IMR-90 (cell line): ENCODE results near the gene NGEF. TPM values are rescaled to one million over a fixed set of nuclear protein-coding genes. Genes with fewer than 3 reads are reported as not detected.

Source experiments
- ATAC-seq: fragments of 200-7000 bp; cut with Tn5 transposase; 2 replicates; pipeline ENCODE4 v1.9.1; 2020; ENCODE audit warnings: low read depth, mild to moderate bottlenecking, moderate library complexity
- BruUV-seq: library from RNA; stranded (reverse); fragments of 400-500 nt; replicated peaks from 2 replicates; lab custom pipeline; 2021; lab: Mats Ljungman, UMichigan
- CTCF ChIA-PET: fragments of 300-600 bp; formaldehyde crosslinking; extraction: SDS; loops from one replicate; lab custom pipeline; 2021; ENCODE audit warnings: antibody characterized with exemption; lab: Yijun Ruan, JAX
- POLR2A ChIA-PET: fragments of 300-600 bp; sonication (Branson Sonifier 250); formaldehyde crosslinking; loops from one replicate; lab custom pipeline; 2022; ENCODE audit warnings: antibody characterized with exemption; ENCODE audit not compliant: unreplicated experiment; lab: Charles Lee
- DNase-seq: peaks from one replicate; pipeline ENCODE4 v3.0.0; 2013
- H2AFZ ChIP-seq: replicated peaks from 2 replicates; pipeline ENCODE3; 2013; ENCODE audit warnings: low read length, mild to moderate bottlenecking; ENCODE audit not compliant: poor library complexity
- H2AK5ac ChIP-seq: 2 replicates; pipeline ENCODE4 v1.6.1; 2013; ENCODE audit warnings: low read depth, low read length, inconsistent platforms
- H2AK9ac ChIP-seq: replicated peaks from 2 replicates; pipeline ENCODE3; 2013; ENCODE audit warnings: mild to moderate bottlenecking, low read depth, low read length, moderate library complexity; ENCODE audit not compliant: poor library complexity
- H2BK120ac ChIP-seq: 2 replicates; pipeline ENCODE4 v1.6.1; 2013; ENCODE audit warnings: low read depth, low read length, inconsistent platforms
- H2BK15ac ChIP-seq: 3 replicates; pipeline ENCODE4 v1.6.1; 2013; ENCODE audit warnings: low read depth, low read length, inconsistent platforms
- H2BK20ac ChIP-seq: 2 replicates; pipeline ENCODE4 v1.6.1; 2013; ENCODE audit warnings: low read depth, mild to moderate bottlenecking, inconsistent platforms, low read length, moderate library complexity
- H2BK5ac ChIP-seq: 2 replicates; pipeline ENCODE4 v1.6.1; 2013; ENCODE audit warnings: mild to moderate bottlenecking, low read depth, low read length, inconsistent platforms; ENCODE audit not compliant: poor library complexity, severe bottlenecking
- H3K14ac ChIP-seq: replicated peaks from 2 replicates; pipeline ENCODE4 v1.6.1; 2013; ENCODE audit warnings: low read depth, low read length, inconsistent platforms
- H3K18ac ChIP-seq: 2 replicates; pipeline ENCODE4 v1.6.1; 2013; ENCODE audit warnings: low read depth, low read length, control low read depth
- H3K23ac ChIP-seq: 2 replicates; pipeline ENCODE4 v1.6.1; 2013; ENCODE audit warnings: low read depth, low read length, inconsistent platforms
- H3K27ac ChIP-seq: 2 replicates; pipeline ENCODE4 v1.5.1; 2013; ENCODE audit warnings: mild to moderate bottlenecking, control low read depth, low read length; ENCODE audit not compliant: insufficient read depth
- H3K27me3 ChIP-seq: 2 replicates; pipeline ENCODE4 v1.6.1; 2013; ENCODE audit warnings: low read length; ENCODE audit not compliant: control insufficient read depth, insufficient read depth
- H3K36me3 ChIP-seq: 2 replicates; pipeline ENCODE4 v1.6.1; 2013; ENCODE audit warnings: low read length, mixed read lengths; ENCODE audit not compliant: control insufficient read depth, insufficient read depth
- H3K4ac ChIP-seq: 2 replicates; pipeline ENCODE4 v1.6.1; 2013; ENCODE audit warnings: low read depth, low read length, inconsistent platforms
- H3K4me1 ChIP-seq: 2 replicates; pipeline ENCODE4 v1.6.1; 2013; ENCODE audit warnings: low read length, mixed read lengths; ENCODE audit not compliant: control insufficient read depth, insufficient read depth
- H3K4me2 ChIP-seq: 2 replicates; pipeline ENCODE4 v1.6.1; 2013; ENCODE audit warnings: low read depth, mild to moderate bottlenecking, control low read depth, low read length, moderate library complexity
- H3K4me3 ChIP-seq: 2 replicates; pipeline ENCODE4 v1.5.1; 2013; ENCODE audit warnings: low read depth, mild to moderate bottlenecking, control low read depth, low read length, moderate library complexity; ENCODE audit not compliant: insufficient read depth
- H3K56ac ChIP-seq: 2 replicates; pipeline ENCODE4 v1.6.1; 2013; ENCODE audit warnings: low read length, inconsistent platforms; ENCODE audit not compliant: insufficient read depth; ENCODE audit errors: extremely low read depth
- H3K79me1 ChIP-seq, 2 experiments: 2 replicates each; pipeline ENCODE4 v1.6.1; 2013; ENCODE audit warnings: low read length in 2 of 2, inconsistent platforms in 1 of 2, low read depth in 1 of 2
- H3K9ac ChIP-seq: 2 replicates; pipeline ENCODE4 v1.6.1; 2013; ENCODE audit warnings: low read depth, low read length, control low read depth
- H3K9me1 ChIP-seq: 2 replicates; pipeline ENCODE4 v1.6.1; 2013; ENCODE audit warnings: low read length, inconsistent platforms; ENCODE audit not compliant: insufficient read depth
- H3K9me3 ChIP-seq: 2 replicates; pipeline ENCODE4 v1.6.1; 2013; ENCODE audit warnings: low read length; ENCODE audit not compliant: control insufficient read depth, insufficient read depth
- H4K20me1 ChIP-seq: 2 replicates; pipeline ENCODE4 v1.6.1; 2013; ENCODE audit warnings: low read length, inconsistent platforms; ENCODE audit not compliant: insufficient read depth
- H4K5ac ChIP-seq: 2 replicates; pipeline ENCODE4 v1.6.1; 2013; ENCODE audit warnings: mild to moderate bottlenecking, low read depth, low read length, control low read depth
- H4K8ac ChIP-seq, 2 experiments: 2 replicates each; pipeline ENCODE4 v1.6.1; 2013; ENCODE audit warnings: low read depth in 2 of 2, low read length in 2 of 2, control low read depth in 1 of 2, inconsistent platforms in 1 of 2
- H4K91ac ChIP-seq: 2 replicates; pipeline ENCODE4 v1.6.1; 2013; ENCODE audit warnings: low read depth, low read length, inconsistent platforms; ENCODE audit not compliant: insufficient read depth
- BHLHE40 ChIP-seq: fragments of 150-350 bp; IDR thresholded peaks from 2 replicates; pipeline ENCODE4 v1.6.1; 2016; ENCODE audit warnings: mild to moderate bottlenecking, low read depth, low read length
- CHD1 ChIP-seq: IDR thresholded peaks from 2 replicates; pipeline ENCODE4 v1.6.1; 2012; ENCODE audit warnings: low read depth, low read length, improper control_type of control experiment
- FOS ChIP-seq: fragments of 150-350 bp; IDR thresholded peaks from 2 replicates; pipeline ENCODE4 v1.6.1; 2016; ENCODE audit warnings: low read depth, low read length
- MAZ ChIP-seq: IDR thresholded peaks from 2 replicates; pipeline ENCODE4 v1.6.1; 2012; ENCODE audit warnings: low read depth, mild to moderate bottlenecking, low read length, improper control_type of control experiment, moderate library complexity, borderline replicate concordance
- RAD21 ChIP-seq: IDR thresholded peaks from 2 replicates; pipeline ENCODE4 v1.6.1; 2012; ENCODE audit warnings: low read length, improper control_type of control experiment
- RCOR1 ChIP-seq: IDR thresholded peaks from 2 replicates; pipeline ENCODE4 v1.6.1; 2012; ENCODE audit warnings: mild to moderate bottlenecking, low read length, improper control_type of control experiment; ENCODE audit not compliant: insufficient replicate concordance
- RFX5 ChIP-seq: IDR thresholded peaks from 2 replicates; pipeline ENCODE4 v1.8.0; 2012; ENCODE audit warnings: low read depth, mild to moderate bottlenecking, low read length, moderate library complexity
- SMC3 ChIP-seq: fragments of 150-350 bp; IDR thresholded peaks from 2 replicates; pipeline ENCODE4 v1.6.1; 2016; ENCODE audit warnings: low read depth, mild to moderate bottlenecking, antibody characterized with exemption, low read length, moderate library complexity
- WGBS, 2 experiments: methylation state at CpG; one replicate each; pipeline versions ENCODE4 v1.1.5 to v1.1.7; 2013; ENCODE audit warnings: missing lambda C conversion rate in 2 of 2; ENCODE audit not compliant: insufficient read length in 1 of 2; ENCODE audit errors: extremely low coverage in 2 of 2; 5-methylcytosine and 5-hydroxymethylcytosine counted together
- dilution Hi-C: fragments of 300-500 bp; cut with HindIII; formaldehyde crosslinking; loops from one replicate; pipeline ENCODE4 v1.14.3; 2018; ENCODE audit warnings: low sequenced_read_pairs; ENCODE audit not compliant: unreplicated experiment
- in situ Hi-C: fragments of 300-500 bp; cut with MboI; formaldehyde crosslinking; loops from 3 replicates; pipeline ENCODE4 v1.14.3; 2019; ENCODE audit warnings: low sequenced_read_pairs, inconsistent platforms, mixed read lengths
- intact Hi-C: fragments of 100-400 bp; cut with micrococcal nuclease; formaldehyde crosslinking; loops from 2 replicates; pipeline ENCODE4 v1.10.0; 2022
- polyA plus RNA-seq, 3 experiments: library from polyadenylated mRNA; depleted of rRNA; stranded (reverse); fragments of >200 nt; gene quantifications; 2 replicates each; pipeline ENCODE4 v1.2.3, GENCODE V29; 2012; ENCODE audit warnings: low replicate concordance in 1 of 3
- total RNA-seq: library from RNA; depleted of rRNA; stranded (reverse); fragments of >200 nt; gene quantifications from 2 replicates; pipeline ENCODE4 v1.2.3, GENCODE V29; 2012
- TF ChIP-seq, protein P1 (sequence below): fragments of 150-350 bp; IDR thresholded peaks from 2 replicates; pipeline ENCODE4 v1.6.1; 2016; ENCODE audit warnings: low read depth, mild to moderate bottlenecking, low read length, moderate library complexity, borderline replicate concordance
- TF ChIP-seq, protein P2 (sequence below): fragments of 150-350 bp; IDR thresholded peaks from 2 replicates; pipeline ENCODE4 v1.6.1; 2017; ENCODE audit warnings: mild to moderate bottlenecking, antibody characterized with exemption, low read length, low read depth

The NGEF gene
- total and polyA plus RNA-seq, 2 of the 4 experiments (the other 2 are of a cell fraction), result 1.1 to 1.7 TPM

DNA sequence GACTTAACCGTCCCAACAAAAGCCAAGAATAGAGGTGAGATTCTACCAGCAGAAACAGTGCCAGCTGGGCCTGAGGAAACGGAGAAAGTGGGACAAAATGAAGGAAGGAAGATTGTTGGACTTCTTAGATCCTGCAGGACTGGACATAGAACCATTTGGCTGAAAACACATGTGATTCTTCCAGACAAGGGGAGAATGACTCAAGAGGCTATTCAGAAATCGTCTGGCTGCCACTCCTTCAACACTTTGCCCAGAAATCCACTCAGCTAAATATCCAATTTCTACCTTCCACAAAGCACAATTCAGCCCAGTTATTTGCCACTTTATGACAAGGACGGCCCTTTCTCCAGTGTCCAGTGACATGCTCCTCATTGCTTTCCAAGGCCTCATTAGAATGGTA is 81.4 kb downstream of the NGEF start:
- POLR2A ChIA-PET, result no interaction called here
- H3K4me2 ChIP-seq, result no peak overlapping the region
- in situ Hi-C loops, result no loop called here

More for the DNA sequence above, 81.4 kb downstream of the NGEF start:
- H2BK120ac ChIP-seq, result no peak overlapping the region
- H3K14ac ChIP-seq, result no peak overlapping the region
- H3K27ac ChIP-seq, result no peak overlapping the region
- no peak overlapping the region for H2AFZ ChIP-seq
- H4K5ac ChIP-seq, result no peak overlapping the region
- H3K27me3 ChIP-seq, result peaks cover 37% of the 10 kb centered on the region
- H4K91ac ChIP-seq, result no peak overlapping the region
- no peak for ATAC-seq
- 20% methylated on average over 1 of the region's 4 CpGs; no CpG with 5 or more reads in 1 of the 2 experiments for WGBS, 2 experiments
- H3K9ac ChIP-seq, result no peak overlapping the region
- CTCF ChIA-PET, result interaction anchor here (0.6 kb wide), 1 partner anchor 10 kb away, joined by 3 read pairs; no protein-coding TSS in a partner anchor
- no peak overlapping the region for H2BK5ac ChIP-seq
- H2BK15ac ChIP-seq, result no peak overlapping the region
- no peaks in the 10 kb centered on the region; the same call in 1 of the 2 replicates for H3K4me1 ChIP-seq
- H3K56ac ChIP-seq, result no peak overlapping the region
- H4K20me1 ChIP-seq, result no peaks in the 10 kb centered on the region
- no peaks in the 10 kb centered on the region; the same call in 1 of the 2 replicates for H3K9me3 ChIP-seq
- H3K18ac ChIP-seq, result no peak overlapping the region
- no peak overlapping the region for H3K4me3 ChIP-seq
- no peak overlapping the region for H2BK20ac ChIP-seq
- no peaks in the 10 kb centered on the region for H3K9me1 ChIP-seq
- TF ChIP-seq, protein P1, sequence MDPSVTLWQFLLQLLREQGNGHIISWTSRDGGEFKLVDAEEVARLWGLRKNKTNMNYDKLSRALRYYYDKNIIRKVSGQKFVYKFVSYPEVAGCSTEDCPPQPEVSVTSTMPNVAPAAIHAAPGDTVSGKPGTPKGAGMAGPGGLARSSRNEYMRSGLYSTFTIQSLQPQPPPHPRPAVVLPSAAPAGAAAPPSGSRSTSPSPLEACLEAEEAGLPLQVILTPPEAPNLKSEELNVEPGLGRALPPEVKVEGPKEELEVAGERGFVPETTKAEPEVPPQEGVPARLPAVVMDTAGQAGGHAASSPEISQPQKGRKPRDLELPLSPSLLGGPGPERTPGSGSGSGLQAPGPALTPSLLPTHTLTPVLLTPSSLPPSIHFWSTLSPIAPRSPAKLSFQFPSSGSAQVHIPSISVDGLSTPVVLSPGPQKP, result no peak
- TF ChIP-seq FOS (no peak), RCOR1 (no peak), BHLHE40 (no peak), RAD21 (no peak), RFX5 (no peak), MAZ (no peak), CHD1 (no peak), SMC3 (no peak)
- TF ChIP-seq, protein P2, sequence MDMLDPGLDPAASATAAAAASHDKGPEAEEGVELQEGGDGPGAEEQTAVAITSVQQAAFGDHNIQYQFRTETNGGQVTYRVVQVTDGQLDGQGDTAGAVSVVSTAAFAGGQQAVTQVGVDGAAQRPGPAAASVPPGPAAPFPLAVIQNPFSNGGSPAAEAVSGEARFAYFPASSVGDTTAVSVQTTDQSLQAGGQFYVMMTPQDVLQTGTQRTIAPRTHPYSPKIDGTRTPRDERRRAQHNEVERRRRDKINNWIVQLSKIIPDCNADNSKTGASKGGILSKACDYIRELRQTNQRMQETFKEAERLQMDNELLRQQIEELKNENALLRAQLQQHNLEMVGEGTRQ, result no peak
- dilution Hi-C loops, result no loop called here
- H4K8ac ChIP-seq, result no peak overlapping the region
- no TSS peak for BruUV-seq
- DNase-seq, result no peak
- intact Hi-C loops, result no loop called here
- H3K4ac ChIP-seq, result no peak overlapping the region
- H2AK9ac ChIP-seq, result no peak overlapping the region
- no peaks in the 10 kb centered on the region for H3K36me3 ChIP-seq
- no peak overlapping the region for H3K23ac ChIP-seq
- no peaks in the 10 kb centered on the region for H3K79me1 ChIP-seq
- no peak overlapping the region for H2AK5ac ChIP-seq
